Stromal cell of bone marrow (primary cell): ENCODE data around the gene IGF2BP1.
"Not testable (repeated sequence)": the region's sequence is repeated elsewhere in the genome, so short reads cannot be mapped to it uniquely, and the experiment has no call there.

Experiments
- DNase-seq: peaks from one replicate; pipeline ENCODE4 v3.0.0-alpha.2; 2012; ENCODE audit warnings: low read depth

The IGF2BP1 gene

GRCh38 chr17:48995974-48996721 is 1.0 kb upstream of the IGF2BP1 start:
- no peak for DNase-seq

- no peak for DNase-seq
Measured at GRCh38 chr17:48996722-48997102, 473 bp upstream of the IGF2BP1 start.

GRCh38 chr17:48997827-48998586 is 822 bp downstream of the IGF2BP1 start:
- DNase-seq = no peak

- DNase-seq = no peak
Measured at GRCh38 chr17:48998587-48999440, 1.6 kb downstream of the IGF2BP1 start.

GRCh38 chr17:49000943-49001342 is 3.8 kb downstream of the IGF2BP1 start:
- DNase-seq = no peak

- no peak for DNase-seq
Measured at GRCh38 chr17:49001671-49002070, 4.5 kb downstream of the IGF2BP1 start.

- DNase-seq = no peak
Measured at GRCh38 chr17:49002331-49002730, 5.1 kb downstream of the IGF2BP1 start.

- DNase-seq = no peak
Measured at GRCh38 chr17:49002766-49003165, 5.6 kb downstream of the IGF2BP1 start.

GRCh38 chr17:49003557-49004511 is 6.6 kb downstream of the IGF2BP1 start:
- DNase-seq = no peak

GRCh38 chr17:49005140-49005539 is 8.0 kb downstream of the IGF2BP1 start:
- no peak for DNase-seq

- not testable (repeated sequence) for DNase-seq
Measured at GRCh38 chr17:49008908-49009307, 11.7 kb downstream of the IGF2BP1 start.

GRCh38 chr17:49012769-49013255 is 15.6 kb downstream of the IGF2BP1 start:
- no peak for DNase-seq

- no peak for DNase-seq
Measured at GRCh38 chr17:49013311-49014213, 16.4 kb downstream of the IGF2BP1 start.

GRCh38 chr17:49015179-49015923 is 18.2 kb downstream of the IGF2BP1 start:
- DNase-seq = no peak

GRCh38 chr17:49015924-49016774 is 19.0 kb downstream of the IGF2BP1 start:
- no peak for DNase-seq

GRCh38 chr17:49016775-49017463 is 19.7 kb downstream of the IGF2BP1 start:
- DNase-seq = peak; percentile 41

- DNase-seq = no peak
Measured at GRCh38 chr17:49018116-49018612, 21.0 kb downstream of the IGF2BP1 start.

- no peak for DNase-seq
Measured at GRCh38 chr17:49018748-49019147, 21.6 kb downstream of the IGF2BP1 start.
